ENCODE measurements around the gene STPG2.

DNA sequence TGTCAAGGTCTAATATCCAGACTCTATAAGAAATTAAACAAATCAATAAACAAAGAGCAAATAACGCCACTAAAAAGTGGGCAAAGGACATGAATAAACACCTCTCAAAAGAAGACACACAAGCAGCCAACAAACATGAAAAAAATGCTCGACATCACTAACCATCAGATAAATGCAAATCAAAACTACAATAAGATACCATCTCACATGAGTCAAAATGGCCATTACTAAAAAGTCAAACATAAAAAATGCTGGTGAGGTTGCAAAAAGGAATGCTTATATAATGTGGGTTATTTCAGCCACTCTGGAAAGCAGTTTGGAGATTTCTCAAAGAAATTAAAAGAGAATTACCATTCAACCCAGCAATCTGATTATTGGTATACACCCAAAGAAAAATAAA, 481.1 kb downstream of the STPG2 start:
- TF ChIP-seq EZH2 (IDR thresholded peaks at IDR 0.05; ENCODE audit: insufficient read depth, poor library complexity, severe bottlenecking) (no peak), EZH2phosphoT487 (IDR thresholded peaks at IDR 0.05; ENCODE audit: insufficient read depth, low read depth) (no peak)
